Skeletal muscle tissue (tissue), 4 donors: Measurements from ENCODE around the gene KLLN. TPM values are rescaled to one million over a fixed set of nuclear protein-coding genes. Genes with fewer than 3 reads are reported as not detected.
"Not testable (repeated sequence)": the region's sequence is repeated elsewhere in the genome, so short reads cannot be mapped to it uniquely, and the experiment has no call there.

ENCODE experiments used
- H3K27ac ChIP-seq: one replicate; pipeline ENCODE4 v1.7.0; 2013; ENCODE audit warnings: mild to moderate bottlenecking, low read depth, low read length, inconsistent platforms
- H3K27me3 ChIP-seq, 3 donors: one replicate each; pipeline ENCODE4 v1.7.0; 2013; ENCODE audit warnings: low read length in 3 of 3; ENCODE audit not compliant: control insufficient read depth in 3 of 3, insufficient read depth in 3 of 3
- H3K36me3 ChIP-seq, 3 donors: one replicate each; pipeline ENCODE4 v1.7.0; 2013; ENCODE audit warnings: low read length in 3 of 3; ENCODE audit not compliant: control insufficient read depth in 3 of 3, insufficient read depth in 3 of 3
- H3K4me1 ChIP-seq, 3 donors: one replicate each; pipeline ENCODE4 v1.7.0; 2013; ENCODE audit warnings: low read length in 3 of 3, mild to moderate bottlenecking in 3 of 3; ENCODE audit not compliant: control insufficient read depth in 3 of 3, insufficient read depth in 3 of 3
- H3K4me3 ChIP-seq, 3 donors: one replicate each; pipeline ENCODE4 v1.7.0; 2013; ENCODE audit warnings: low read length in 3 of 3
- H3K9ac ChIP-seq, 3 donors: one replicate each; pipeline ENCODE4 v1.7.0; 2013; ENCODE audit warnings: low read length in 3 of 3, mild to moderate bottlenecking in 3 of 3, moderate library complexity in 2 of 3, low read depth in 1 of 3
- H3K9me3 ChIP-seq, 3 donors: one replicate each; pipeline ENCODE4 v1.7.0; 2013; ENCODE audit warnings: low read length in 3 of 3; ENCODE audit not compliant: control insufficient read depth in 3 of 3
- total RNA-seq: library from RNA; depleted of rRNA; stranded (reverse); fragments of >200 nt; gene quantifications from one replicate; pipeline ENCODE4 v1.2.3, GENCODE V29; 2014
- donor health status: Osteomylitis.

The KLLN gene
- total RNA-seq, 1 donor from 2014 or later = under 0.01 TPM

- not testable (repeated sequence) for H3K9me3 ChIP-seq, H3K27me3 ChIP-seq, H3K4me3 ChIP-seq, H3K36me3 ChIP-seq, H3K27ac ChIP-seq, H3K9ac ChIP-seq, H3K4me1 ChIP-seq
Observed at GRCh38 chr10:87881373-87882059, 18.2 kb upstream of the KLLN start.

- Histone ChIP-seq H3K9ac (no peak overlapping the region), H3K9me3 (no peaks in the 10 kb centered on the region), H3K27ac (no peak overlapping the region), H3K4me1 (peaks cover 0 to 3% (median 3%) of the 10 kb centered on the region in 3 donors), H3K36me3 (no peaks in the 10 kb centered on the region), H3K27me3 (no peaks in the 10 kb centered on the region), H3K4me3 (no peak overlapping the region)
Observed at GRCh38 chr10:87880336-87880735, 17.0 kb upstream of the KLLN start.

GRCh38 chr10:87878664-87879459 is 15.5 kb upstream of the KLLN start:
- Histone ChIP-seq H3K4me3 (no peak overlapping the region), H3K4me1 (peaks cover 0 to 3% (median 3%) of the 10 kb centered on the region in 3 donors), H3K27me3 (no peaks in the 10 kb centered on the region), H3K27ac (no peak overlapping the region), H3K9me3 (no peaks in the 10 kb centered on the region), H3K9ac (no peak overlapping the region), H3K36me3 (no peaks in the 10 kb centered on the region)

GRCh38 chr10:87875929-87876571 is 12.7 kb upstream of the KLLN start:
- Histone ChIP-seq H3K4me1 (peaks cover 0 to 6% (median 3%) of the 10 kb centered on the region in 3 donors), H3K9me3 (no peaks in the 10 kb centered on the region), H3K4me3 (no peak overlapping the region), H3K27ac (no peak overlapping the region), H3K36me3 (no peaks in the 10 kb centered on the region), H3K27me3 (no peaks in the 10 kb centered on the region), H3K9ac (no peak overlapping the region)

- Histone ChIP-seq H3K4me3 (no peak overlapping the region), H3K27ac (no peak overlapping the region), H3K4me1 (peaks cover 0 to 9% (median 2%) of the 10 kb centered on the region in 3 donors), H3K27me3 (no peaks in the 10 kb centered on the region), H3K9me3 (no peaks in the 10 kb centered on the region), H3K9ac (no peak overlapping the region), H3K36me3 (no peaks in the 10 kb centered on the region)
Observed at GRCh38 chr10:87873656-87874055, 10.3 kb upstream of the KLLN start.

GRCh38 chr10:87872828-87873227 is 9.5 kb upstream of the KLLN start:
- H3K4me1 ChIP-seq = peaks cover 0 to 10% (median 2%) of the 10 kb centered on the region in 3 donors
- H3K27ac ChIP-seq = no peak overlapping the region
- no peak overlapping the region for H3K4me3 ChIP-seq

GRCh38 chr10:87869773-87870551 is 6.6 kb upstream of the KLLN start:
- Histone ChIP-seq H3K36me3 (no peaks in the 10 kb centered on the region), H3K4me1 (peaks cover 2 to 9% (median 3%) of the 10 kb centered on the region in 3 donors), H3K9me3 (no peaks in the 10 kb centered on the region), H3K4me3 (peak overlapping the region in 1 of 3 donors; percentile 20), H3K27ac (no peak overlapping the region), H3K27me3 (no peaks in the 10 kb centered on the region), H3K9ac (no peak overlapping the region)

More at GRCh38 chr10:87872828-87873227, 9.5 kb upstream of the KLLN start:
- no peaks in the 10 kb centered on the region for H3K9me3 ChIP-seq
- no peaks in the 10 kb centered on the region for H3K27me3 ChIP-seq
- no peak overlapping the region for H3K9ac ChIP-seq
- H3K36me3 ChIP-seq = no peaks in the 10 kb centered on the region

- H3K4me3 ChIP-seq = peak overlapping the region; percentile 41 to 97 (median 90)
- H3K36me3 ChIP-seq, H3K27ac ChIP-seq, H3K9me3 ChIP-seq, H3K9ac ChIP-seq, H3K4me1 ChIP-seq, H3K27me3 ChIP-seq: not testable (repeated sequence)
Observed at GRCh38 chr10:87869139-87869538, 5.8 kb upstream of the KLLN start.

- Histone ChIP-seq H3K36me3 (no peaks in the 10 kb centered on the region), H3K9ac (peak overlapping the region; percentile 39 to 92 (median 90)), H3K4me1 (peaks cover 2 to 9% (median 6%) of the 10 kb centered on the region in 3 donors), H3K4me3 (peak overlapping the region; percentile 13 to 97 (median 90)), H3K27ac (peak overlapping the region; percentile 31), H3K27me3 (no peaks in the 10 kb centered on the region), H3K9me3 (no peaks in the 10 kb centered on the region)
Observed at GRCh38 chr10:87868277-87868676, 4.9 kb upstream of the KLLN start.
